GM23338 (cell line): ENCODE results near the gene GABARAPL1. TPM values are rescaled to one million over a fixed set of nuclear protein-coding genes. Genes with fewer than 3 reads are reported as not detected.
A peak's percentile ranks its signal among the peaks of the same experiment; 100 is the strongest.

Source experiments
- ATAC-seq: fragments of 200-7000 bp; cut with Tn5 transposase; 3 replicates; pipeline ENCODE4 v1.9.1; 2020
- DNase-seq: peaks from one replicate; pipeline ENCODE4 v3.0.0-alpha.2; 2015; ENCODE audit warnings: low spot score
- H2AFZ ChIP-seq: fragments of 200-600 bp; sonication (generic); 2 replicates; pipeline ENCODE4 v1.8.0; 2016; ENCODE audit warnings: antibody characterized with exemption, mild to moderate bottlenecking, moderate library complexity
- H3F3A ChIP-seq: fragments of 200-600 bp; sonication (generic); replicated peaks from 2 replicates; pipeline ENCODE4 v1.8.0; 2017; ENCODE audit warnings: antibody characterized with exemption, mixed run types, low read depth
- H3K27ac ChIP-seq: fragments of 200-600 bp; sonication (generic); 2 replicates; pipeline ENCODE4 v1.6.1; 2016; ENCODE audit warnings: low read depth
- H3K27me3 ChIP-seq: fragments of 200-600 bp; sonication (generic); 2 replicates; pipeline ENCODE4 v1.8.0; 2016; ENCODE audit warnings: mild to moderate bottlenecking, mixed run types, moderate library complexity; ENCODE audit not compliant: insufficient read depth
- H3K36me3 ChIP-seq: fragments of 200-600 bp; sonication (generic); 2 replicates; pipeline ENCODE4 v1.8.0; 2016; ENCODE audit warnings: mild to moderate bottlenecking; ENCODE audit not compliant: insufficient read depth
- H3K4me1 ChIP-seq: fragments of 200-600 bp; sonication (generic); 2 replicates; pipeline ENCODE4 v1.8.0; 2016; ENCODE audit warnings: mild to moderate bottlenecking, moderate library complexity; ENCODE audit not compliant: insufficient read depth
- H3K4me2 ChIP-seq: fragments of 200-600 bp; sonication (generic); 2 replicates; pipeline ENCODE4 v1.7.1; 2017; ENCODE audit warnings: mixed run types
- H3K4me3 ChIP-seq: fragments of 200-600 bp; sonication (generic); 2 replicates; pipeline ENCODE4 v1.6.1; 2016; ENCODE audit warnings: mixed run types
- H3K79me2 ChIP-seq: fragments of 200-600 bp; sonication (generic); replicated peaks from 2 replicates; pipeline ENCODE4 v1.8.0; 2017; ENCODE audit warnings: mild to moderate bottlenecking; ENCODE audit not compliant: insufficient read depth
- H3K9me2 ChIP-seq: fragments of 200-600 bp; sonication (generic); 2 replicates; pipeline ENCODE4 v1.8.0; 2017; ENCODE audit not compliant: insufficient read depth
- H4K20me1 ChIP-seq: fragments of 200-600 bp; sonication (generic); replicated peaks from 2 replicates; pipeline ENCODE4 v1.8.0; 2017; ENCODE audit warnings: mild to moderate bottlenecking; ENCODE audit not compliant: insufficient read depth
- H3K27ac Mint-ChIP-seq: 2 replicates; pipeline ENCODE4 v1.8.0; 2020; ENCODE audit warnings: inconsistent platforms, mild to moderate bottlenecking, moderate library complexity, mixed read lengths
- H3K27me3 Mint-ChIP-seq: 3 replicates; pipeline ENCODE4 v1.8.0; 2022; ENCODE audit warnings: low read depth, mild to moderate bottlenecking, moderate library complexity, mixed read lengths, inconsistent platforms; ENCODE audit not compliant: insufficient read depth, poor library complexity
- H3K36me3 Mint-ChIP-seq: 3 replicates; pipeline ENCODE4 v1.8.0; 2021; ENCODE audit warnings: low read depth, mild to moderate bottlenecking, inconsistent platforms, moderate library complexity, mixed read lengths
- H3K4me1 Mint-ChIP-seq: 3 replicates; pipeline ENCODE4 v1.8.0; 2020; ENCODE audit warnings: mild to moderate bottlenecking, inconsistent platforms, mixed read lengths
- H3K4me3 Mint-ChIP-seq: 3 replicates; pipeline ENCODE4 v1.8.0; 2021; ENCODE audit warnings: moderate library complexity, mild to moderate bottlenecking, inconsistent platforms, mixed read lengths
- H3K9me3 Mint-ChIP-seq: 3 replicates; pipeline ENCODE4 v1.8.0; 2020; ENCODE audit warnings: moderate library complexity, mild to moderate bottlenecking, inconsistent platforms, mixed read lengths
- CREB1 ChIP-seq: fragments of 250-450 bp; sonication (Bioruptor Pico); IDR thresholded peaks from 2 replicates; pipeline ENCODE4 v1.5.0; 2020; ENCODE audit warnings: low read depth, mild to moderate bottlenecking, moderate library complexity
- CTCF ChIP-seq, 2 experiments: fragments of 200-600 bp in 1 of 2; sonication (generic) in 1 of 2; conservative IDR thresholded peaks; 2 replicates each; pipeline versions ENCODE4 v1.5.1 to v1.6.1; 2016 to 2017; ENCODE audit warnings: antibody characterized with exemption in 2 of 2, low read depth in 2 of 2, mild to moderate bottlenecking in 2 of 2, moderate library complexity in 1 of 2
- EZH2 ChIP-seq: fragments of 200-600 bp; sonication (generic); IDR thresholded peaks from one replicate; pipeline ENCODE4 v1.8.0; 2017; ENCODE audit warnings: antibody characterized with exemption, mild to moderate bottlenecking, low read depth; ENCODE audit not compliant: unreplicated experiment
- JUNB ChIP-seq: IDR thresholded peaks from one replicate; pipeline ENCODE4 v1.6.1; 2016; ENCODE audit warnings: antibody characterized with exemption; ENCODE audit not compliant: unreplicated experiment
- POLR2AphosphoS5 ChIP-seq: IDR thresholded peaks from 2 replicates; pipeline ENCODE4 v1.6.1; 2016; ENCODE audit warnings: antibody characterized with exemption, low read depth
- REST ChIP-seq: IDR thresholded peaks from one replicate; pipeline ENCODE4 v1.6.1; 2018; ENCODE audit warnings: antibody characterized with exemption; ENCODE audit not compliant: unreplicated experiment
- STAT1 ChIP-seq: IDR thresholded peaks from one replicate; pipeline ENCODE4 v1.6.1; 2016; ENCODE audit warnings: antibody characterized with exemption; ENCODE audit not compliant: unreplicated experiment
- ZNF331 ChIP-seq: fragments of 250-450 bp; sonication (Bioruptor Pico); IDR thresholded peaks from 2 replicates; pipeline ENCODE4 v1.5.0; 2020; ENCODE audit warnings: low read depth, mild to moderate bottlenecking, moderate library complexity
- polyA plus RNA-seq: library from polyadenylated mRNA; unstranded; fragments of >200 nt; fragmentation: Nextera tagmentation; extraction: Ambion mirVana; gene quantifications from 2 replicates; pipeline ENCODE4 v1.2.1, GENCODE V29; 2016
- total RNA-seq: library from RNA; depleted of rRNA; stranded (reverse); fragments of >200 nt; shearing (Covaris generic); gene quantifications from 2 replicates; pipeline ENCODE4 v1.2.3, GENCODE V29; 2014

The GABARAPL1 gene
- total and polyA plus RNA-seq, 2 experiments from 2014 or later = 35.7 to 77.8 TPM

- Mint-ChIP-seq H3K36me3 (no peaks in the 10 kb centered on the region; the same call in 2 of the 3 replicates), H3K27me3 (peaks cover 1% of the 10 kb centered on the region), H3K4me1 (no peaks in the 10 kb centered on the region), H3K27ac (no peak overlapping the region), H3K9me3 (peaks cover 7% of the 10 kb centered on the region; the same call in 2 of the 3 replicates), H3K4me3 (no peak overlapping the region)
- no peak for ATAC-seq
- Histone ChIP-seq H3K27ac (no peak overlapping the region), H3K4me2 (no peak overlapping the region), H2AFZ (no peak overlapping the region), H3K9me2 (no peaks in the 10 kb centered on the region), H3K36me3 (no peaks in the 10 kb centered on the region), H3K4me1 (no peaks in the 10 kb centered on the region), H3K79me2 (no peaks in the 10 kb centered on the region), H3K27me3 (no peaks in the 10 kb centered on the region), H3F3A (no peaks in the 10 kb centered on the region), H3K4me3 (no peak overlapping the region), H4K20me1 (no peaks in the 10 kb centered on the region)
- no peak for DNase-seq
- TF ChIP-seq POLR2AphosphoS5 = no peak
- no peak for TF ChIP-seq EZH2
- no peak for TF ChIP-seq CTCF (conservative IDR thresholded peaks at IDR 0.05; ENCODE audit: low read depth in 2 of 2)
- TF ChIP-seq JUNB = no peak
- TF ChIP-seq REST = no peak
- no peak for TF ChIP-seq CREB1 (CRISPR knock-in tag)
These were observed 48.2 kb downstream of the GABARAPL1 start for GRCh38 chr12:10260927-10261326.

GRCh38 chr12:10268037-10268436 lies 55.4 kb downstream of the GABARAPL1 start:
- Histone ChIP-seq H3K4me2 (no peak overlapping the region), H2AFZ (0 out of 2 replicates have a peak overlapping the region, but pooled peaks have one; percentile 15), H3K36me3 (no peaks in the 10 kb centered on the region), H3K4me1 (no peaks in the 10 kb centered on the region), H3K4me3 (no peak overlapping the region), H4K20me1 (no peaks in the 10 kb centered on the region), H3K27me3 (no peaks in the 10 kb centered on the region), H3K9me2 (no peaks in the 10 kb centered on the region), H3K79me2 (no peaks in the 10 kb centered on the region), H3F3A (no peaks in the 10 kb centered on the region), H3K27ac (no peak overlapping the region)
- Mint-ChIP-seq H3K36me3 (no peaks in the 10 kb centered on the region), H3K27ac (no peak overlapping the region; the same call in 1 of the 2 replicates), H3K4me1 (no peaks in the 10 kb centered on the region), H3K27me3 (no peaks in the 10 kb centered on the region), H3K4me3 (no peak overlapping the region), H3K9me3 (no peaks in the 10 kb centered on the region)
- DNase-seq = no peak
- TF ChIP-seq ZNF331 (CRISPR knock-in tag) (no peak), CREB1 (CRISPR knock-in tag) (no peak), STAT1 (no peak), CTCF (conservative IDR thresholded peaks at IDR 0.05; ENCODE audit: low read depth in 2 of 2) (no peak)
- ATAC-seq = no peak
